Urothelium cell line (cell line): Measurements from ENCODE around the gene HNRNPUL2.

Experiments
- DNase-seq: peaks from one replicate; pipeline ENCODE4 v3.0.0; 2011; ENCODE audit warnings: low spot score, mixed read lengths
- FAIRE-seq: peaks from 2 replicates; lab custom pipeline; 2011; peaks lifted over from hg19 to GRCh38; lab: Jason Lieb, UNC

The HNRNPUL2 gene

GRCh38 chr11:62671608-62672389 is 55.5 kb downstream of the HNRNPUL2 start, which contains the start of the genes LBHD1 and UQCC3:
Gene LBHD1, minus strand, starts transcription at chr11:62672267. Its CDS starts 2,236 bp downstream, at chr11:62670031.
Gene UQCC3, plus strand, starts transcription at chr11:62671673. Its CDS starts 73 bp downstream, at chr11:62671746.
- DNase-seq (peak; percentile 80), FAIRE-seq (no peak)

GRCh38 chr11:62671236-62671607 is 56.0 kb downstream of the HNRNPUL2 start:
- no peak for DNase-seq
- no peak for FAIRE-seq

- DNase-seq = no peak
- no peak for FAIRE-seq
Measured at GRCh38 chr11:62669420-62670161, 57.7 kb downstream of the HNRNPUL2 start.

- DNase-seq (no peak), FAIRE-seq (no peak)
Measured at GRCh38 chr11:62667460-62667859, 59.8 kb downstream of the HNRNPUL2 start.

- no peak for DNase-seq
- no peak for FAIRE-seq
Measured at GRCh38 chr11:62666259-62666926, 60.9 kb downstream of the HNRNPUL2 start.

- FAIRE-seq (no peak), DNase-seq (no peak)
Measured at GRCh38 chr11:62665599-62666258, 61.5 kb downstream of the HNRNPUL2 start.

GRCh38 chr11:62665075-62665598 is 62.1 kb downstream of the HNRNPUL2 start, which contains the start of the genes C11orf98 and CSKMT:
Gene C11orf98, minus strand, starts transcription at chr11:62665210. Its CDS starts 41 bp downstream, at chr11:62665169.
Gene CSKMT, plus strand, starts transcription at chr11:62665312. Its CDS starts 568 bp downstream, at chr11:62665880.
- DNase-seq (peak; percentile 96), FAIRE-seq (no peak)

- FAIRE-seq (no peak), DNase-seq (peak; percentile 57)
Measured at GRCh38 chr11:62664405-62665074, 62.7 kb downstream of the HNRNPUL2 start.
